A673 (cell line): ENCODE results near the gene TANC1.

ENCODE experiments used
- CTCF ChIP-seq: fragments of 300-800, 200-600 bp; sonication (generic); conservative IDR thresholded peaks from 2 replicates; pipeline ENCODE4 v1.5.1; 2017; ENCODE audit warnings: low read depth, mild to moderate bottlenecking, antibody characterized with exemption, low read length, moderate library complexity, mixed read lengths
- EZH2 ChIP-seq: fragments of 200-600 bp; sonication (generic); IDR thresholded peaks from 2 replicates; pipeline ENCODE4 v1.6.1; 2017; ENCODE audit warnings: borderline replicate concordance, low read depth, mild to moderate bottlenecking, mixed read lengths, antibody characterized with exemption, low read length; ENCODE audit not compliant: poor library complexity, severe bottlenecking

- TF ChIP-seq CTCF (no peak), EZH2 (no peak)
These were observed 137.7 kb downstream of the TANC1 start for GRCh38 chr2:159106109-159106508.
